ENCODE data around the gene WDR18. TPM values are rescaled to one million over a fixed set of nuclear protein-coding genes. Genes with fewer than 3 reads are reported as not detected.

Gene WDR18
- total and polyA plus RNA-seq, 2 of the 8 experiments (the other 6 are each of a cell fraction or from before 2014, with no cell fraction given) = 87.7 to 177 TPM

DNA sequence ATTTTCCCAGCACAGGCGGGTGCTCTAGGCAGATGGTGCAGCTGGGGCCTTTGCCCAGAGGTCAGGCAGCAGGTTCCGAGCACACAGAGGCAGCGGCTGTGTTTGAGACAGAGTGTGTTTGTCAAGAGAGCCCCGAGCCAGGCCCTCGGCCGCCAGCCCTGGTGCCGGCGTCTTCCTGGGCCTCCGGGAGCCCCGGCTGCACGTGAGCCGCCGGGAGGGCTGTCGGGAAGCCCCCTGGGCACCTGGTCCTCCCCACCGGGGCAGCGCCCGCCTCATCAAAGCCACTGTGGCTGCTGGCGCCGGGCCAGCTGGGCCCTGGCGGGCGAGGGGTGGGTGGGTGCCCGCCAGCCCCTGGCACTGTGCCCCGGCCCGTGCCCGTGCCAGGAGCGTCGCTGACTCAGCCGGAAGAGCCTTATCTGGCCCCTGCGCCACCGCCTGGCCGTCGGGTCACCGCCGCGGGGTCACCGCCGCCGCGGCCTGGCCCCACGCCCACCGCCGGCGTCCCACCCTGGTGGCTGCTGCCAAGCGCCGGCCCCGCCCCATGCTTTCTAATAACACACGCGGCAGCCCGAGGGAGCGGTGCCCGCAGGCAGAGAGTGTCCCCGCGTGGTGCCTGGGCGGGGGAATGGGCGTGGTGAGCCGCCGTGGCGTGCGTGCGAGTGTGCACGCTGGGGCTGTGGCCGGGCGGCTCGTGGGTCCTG, 43.4 kb upstream of the WDR18 start (continued):
- TF ChIP-seq, protein P1, sequence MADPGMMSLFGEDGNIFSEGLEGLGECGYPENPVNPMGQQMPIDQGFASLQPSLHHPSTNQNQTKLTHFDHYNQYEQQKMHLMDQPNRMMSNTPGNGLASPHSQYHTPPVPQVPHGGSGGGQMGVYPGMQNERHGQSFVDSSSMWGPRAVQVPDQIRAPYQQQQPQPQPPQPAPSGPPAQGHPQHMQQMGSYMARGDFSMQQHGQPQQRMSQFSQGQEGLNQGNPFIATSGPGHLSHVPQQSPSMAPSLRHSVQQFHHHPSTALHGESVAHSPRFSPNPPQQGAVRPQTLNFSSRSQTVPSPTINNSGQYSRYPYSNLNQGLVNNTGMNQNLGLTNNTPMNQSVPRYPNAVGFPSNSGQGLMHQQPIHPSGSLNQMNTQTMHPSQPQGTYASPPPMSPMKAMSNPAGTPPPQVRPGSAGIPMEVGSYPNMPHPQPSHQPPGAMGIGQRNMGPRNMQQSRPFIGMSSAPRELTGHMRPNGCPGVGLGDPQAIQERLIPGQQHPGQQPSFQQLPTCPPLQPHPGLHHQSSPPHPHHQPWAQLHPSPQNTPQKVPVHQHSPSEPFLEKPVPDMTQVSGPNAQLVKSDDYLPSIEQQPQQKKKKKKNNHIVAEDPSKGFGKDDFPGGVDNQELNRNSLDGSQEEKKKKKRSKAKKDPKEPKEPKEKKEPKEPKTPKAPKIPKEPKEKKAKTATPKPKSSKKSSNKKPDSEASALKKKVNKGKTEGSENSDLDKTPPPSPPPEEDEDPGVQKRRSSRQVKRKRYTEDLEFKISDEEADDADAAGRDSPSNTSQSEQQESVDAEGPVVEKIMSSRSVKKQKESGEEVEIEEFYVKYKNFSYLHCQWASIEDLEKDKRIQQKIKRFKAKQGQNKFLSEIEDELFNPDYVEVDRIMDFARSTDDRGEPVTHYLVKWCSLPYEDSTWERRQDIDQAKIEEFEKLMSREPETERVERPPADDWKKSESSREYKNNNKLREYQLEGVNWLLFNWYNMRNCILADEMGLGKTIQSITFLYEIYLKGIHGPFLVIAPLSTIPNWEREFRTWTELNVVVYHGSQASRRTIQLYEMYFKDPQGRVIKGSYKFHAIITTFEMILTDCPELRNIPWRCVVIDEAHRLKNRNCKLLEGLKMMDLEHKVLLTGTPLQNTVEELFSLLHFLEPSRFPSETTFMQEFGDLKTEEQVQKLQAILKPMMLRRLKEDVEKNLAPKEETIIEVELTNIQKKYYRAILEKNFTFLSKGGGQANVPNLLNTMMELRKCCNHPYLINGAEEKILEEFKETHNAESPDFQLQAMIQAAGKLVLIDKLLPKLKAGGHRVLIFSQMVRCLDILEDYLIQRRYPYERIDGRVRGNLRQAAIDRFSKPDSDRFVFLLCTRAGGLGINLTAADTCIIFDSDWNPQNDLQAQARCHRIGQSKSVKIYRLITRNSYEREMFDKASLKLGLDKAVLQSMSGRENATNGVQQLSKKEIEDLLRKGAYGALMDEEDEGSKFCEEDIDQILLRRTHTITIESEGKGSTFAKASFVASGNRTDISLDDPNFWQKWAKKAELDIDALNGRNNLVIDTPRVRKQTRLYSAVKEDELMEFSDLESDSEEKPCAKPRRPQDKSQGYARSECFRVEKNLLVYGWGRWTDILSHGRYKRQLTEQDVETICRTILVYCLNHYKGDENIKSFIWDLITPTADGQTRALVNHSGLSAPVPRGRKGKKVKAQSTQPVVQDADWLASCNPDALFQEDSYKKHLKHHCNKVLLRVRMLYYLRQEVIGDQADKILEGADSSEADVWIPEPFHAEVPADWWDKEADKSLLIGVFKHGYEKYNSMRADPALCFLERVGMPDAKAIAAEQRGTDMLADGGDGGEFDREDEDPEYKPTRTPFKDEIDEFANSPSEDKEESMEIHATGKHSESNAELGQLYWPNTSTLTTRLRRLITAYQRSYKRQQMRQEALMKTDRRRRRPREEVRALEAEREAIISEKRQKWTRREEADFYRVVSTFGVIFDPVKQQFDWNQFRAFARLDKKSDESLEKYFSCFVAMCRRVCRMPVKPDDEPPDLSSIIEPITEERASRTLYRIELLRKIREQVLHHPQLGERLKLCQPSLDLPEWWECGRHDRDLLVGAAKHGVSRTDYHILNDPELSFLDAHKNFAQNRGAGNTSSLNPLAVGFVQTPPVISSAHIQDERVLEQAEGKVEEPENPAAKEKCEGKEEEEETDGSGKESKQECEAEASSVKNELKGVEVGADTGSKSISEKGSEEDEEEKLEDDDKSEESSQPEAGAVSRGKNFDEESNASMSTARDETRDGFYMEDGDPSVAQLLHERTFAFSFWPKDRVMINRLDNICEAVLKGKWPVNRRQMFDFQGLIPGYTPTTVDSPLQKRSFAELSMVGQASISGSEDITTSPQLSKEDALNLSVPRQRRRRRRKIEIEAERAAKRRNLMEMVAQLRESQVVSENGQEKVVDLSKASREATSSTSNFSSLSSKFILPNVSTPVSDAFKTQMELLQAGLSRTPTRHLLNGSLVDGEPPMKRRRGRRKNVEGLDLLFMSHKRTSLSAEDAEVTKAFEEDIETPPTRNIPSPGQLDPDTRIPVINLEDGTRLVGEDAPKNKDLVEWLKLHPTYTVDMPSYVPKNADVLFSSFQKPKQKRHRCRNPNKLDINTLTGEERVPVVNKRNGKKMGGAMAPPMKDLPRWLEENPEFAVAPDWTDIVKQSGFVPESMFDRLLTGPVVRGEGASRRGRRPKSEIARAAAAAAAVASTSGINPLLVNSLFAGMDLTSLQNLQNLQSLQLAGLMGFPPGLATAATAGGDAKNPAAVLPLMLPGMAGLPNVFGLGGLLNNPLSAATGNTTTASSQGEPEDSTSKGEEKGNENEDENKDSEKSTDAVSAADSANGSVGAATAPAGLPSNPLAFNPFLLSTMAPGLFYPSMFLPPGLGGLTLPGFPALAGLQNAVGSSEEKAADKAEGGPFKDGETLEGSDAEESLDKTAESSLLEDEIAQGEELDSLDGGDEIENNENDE (IDR thresholded peaks at IDR 0.05; ENCODE audit: insufficient replicate concordance, low read length) = no peak
- TF ChIP-seq CEBPB (IDR thresholded peaks at IDR 0.05; ENCODE audit: low read depth, low read length) = no peak
- no peak for TF ChIP-seq MAX (IDR thresholded peaks at IDR 0.05)
- no peak for TF ChIP-seq EGR1 (IDR thresholded peaks at IDR 0.05; ENCODE audit: borderline replicate concordance, low read depth, low read length)
- TF ChIP-seq YY1 (IDR thresholded peaks at IDR 0.05; ENCODE audit: low read depth, low read length) = no peak
- TF ChIP-seq CBX8 (IDR thresholded peaks at IDR 0.05; ENCODE audit: borderline replicate concordance, low read depth, low read length) = no peak
- no peak for TF ChIP-seq TBP (IDR thresholded peaks at IDR 0.05; ENCODE audit: low read depth, low read length)
- no peak for TF ChIP-seq RNF2 (IDR thresholded peaks at IDR 0.05; ENCODE audit: borderline replicate concordance, low read depth, low read length, missing control alignments, poor library complexity, severe bottlenecking)
- no peak for TF ChIP-seq KDM1A (IDR thresholded peaks at IDR 0.05; ENCODE audit: borderline replicate concordance, low read length)
- TF ChIP-seq ASH2L (IDR thresholded peaks at IDR 0.05; ENCODE audit: low read length) = no peak
- TF ChIP-seq POLR2AphosphoS5 (IDR thresholded peaks at IDR 0.05; ENCODE audit: low read depth, low read length) = no peak

Data from H1 (cell line).